Measurements from ENCODE around the gene PTPRE.

GRCh38 chr10:128114901-128115300, 208.0 kb downstream of the PTPRE start:
- no peak for TF ChIP-seq CTCF (IDR thresholded peaks at IDR 0.05)
- TF ChIP-seq POLR2A (IDR thresholded peaks at IDR 0.05), result no peak

Data from right lobe of liver (tissue), 4 donors.